22Rv1 (cell line): ENCODE data around the gene CRADD.
"Not testable (repeated sequence)": the region's sequence is repeated elsewhere in the genome, so short reads cannot be mapped to it uniquely, and the experiment has no call there.

Source experiments
- H3K27ac ChIP-seq: fragments of 450-650 bp; 2 replicates; pipeline ENCODE4 v1.5.1; 2017
- ZFX ChIP-seq: fragments of 450-650 bp; IDR thresholded peaks from 2 replicates; pipeline ENCODE4 v1.6.1; 2017; ENCODE audit warnings: antibody characterized with exemption, borderline replicate concordance
- TF ChIP-seq, protein P1 (sequence below): fragments of 450-650 bp; IDR thresholded peaks from 2 replicates; pipeline ENCODE4 v1.5.1; 2017; ENCODE audit warnings: mild to moderate bottlenecking

The CRADD gene

DNA sequence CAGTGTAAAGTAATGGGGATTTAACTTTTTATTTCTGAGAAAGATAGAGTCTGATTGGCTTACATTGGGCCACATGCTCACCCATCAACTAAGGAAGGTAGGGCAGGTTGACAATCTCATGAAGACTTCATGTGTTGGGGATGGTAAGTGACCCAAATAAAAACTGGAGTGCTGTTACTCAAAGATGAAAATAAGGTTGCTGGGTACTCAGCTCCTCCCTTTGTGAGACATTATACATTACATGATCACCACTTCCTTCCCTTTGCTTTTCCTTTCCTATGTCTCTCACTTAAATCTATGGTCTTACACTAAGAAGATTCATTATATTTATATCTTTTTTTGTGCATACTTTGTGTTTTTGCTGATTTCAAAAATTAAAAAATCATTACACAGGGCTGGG, 247.2 kb downstream of the CRADD start:
- no peak for TF ChIP-seq ZFX
- TF ChIP-seq, protein P1, sequence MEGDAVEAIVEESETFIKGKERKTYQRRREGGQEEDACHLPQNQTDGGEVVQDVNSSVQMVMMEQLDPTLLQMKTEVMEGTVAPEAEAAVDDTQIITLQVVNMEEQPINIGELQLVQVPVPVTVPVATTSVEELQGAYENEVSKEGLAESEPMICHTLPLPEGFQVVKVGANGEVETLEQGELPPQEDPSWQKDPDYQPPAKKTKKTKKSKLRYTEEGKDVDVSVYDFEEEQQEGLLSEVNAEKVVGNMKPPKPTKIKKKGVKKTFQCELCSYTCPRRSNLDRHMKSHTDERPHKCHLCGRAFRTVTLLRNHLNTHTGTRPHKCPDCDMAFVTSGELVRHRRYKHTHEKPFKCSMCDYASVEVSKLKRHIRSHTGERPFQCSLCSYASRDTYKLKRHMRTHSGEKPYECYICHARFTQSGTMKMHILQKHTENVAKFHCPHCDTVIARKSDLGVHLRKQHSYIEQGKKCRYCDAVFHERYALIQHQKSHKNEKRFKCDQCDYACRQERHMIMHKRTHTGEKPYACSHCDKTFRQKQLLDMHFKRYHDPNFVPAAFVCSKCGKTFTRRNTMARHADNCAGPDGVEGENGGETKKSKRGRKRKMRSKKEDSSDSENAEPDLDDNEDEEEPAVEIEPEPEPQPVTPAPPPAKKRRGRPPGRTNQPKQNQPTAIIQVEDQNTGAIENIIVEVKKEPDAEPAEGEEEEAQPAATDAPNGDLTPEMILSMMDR: no peak
- H3K27ac ChIP-seq: no peak overlapping the region

DNA sequence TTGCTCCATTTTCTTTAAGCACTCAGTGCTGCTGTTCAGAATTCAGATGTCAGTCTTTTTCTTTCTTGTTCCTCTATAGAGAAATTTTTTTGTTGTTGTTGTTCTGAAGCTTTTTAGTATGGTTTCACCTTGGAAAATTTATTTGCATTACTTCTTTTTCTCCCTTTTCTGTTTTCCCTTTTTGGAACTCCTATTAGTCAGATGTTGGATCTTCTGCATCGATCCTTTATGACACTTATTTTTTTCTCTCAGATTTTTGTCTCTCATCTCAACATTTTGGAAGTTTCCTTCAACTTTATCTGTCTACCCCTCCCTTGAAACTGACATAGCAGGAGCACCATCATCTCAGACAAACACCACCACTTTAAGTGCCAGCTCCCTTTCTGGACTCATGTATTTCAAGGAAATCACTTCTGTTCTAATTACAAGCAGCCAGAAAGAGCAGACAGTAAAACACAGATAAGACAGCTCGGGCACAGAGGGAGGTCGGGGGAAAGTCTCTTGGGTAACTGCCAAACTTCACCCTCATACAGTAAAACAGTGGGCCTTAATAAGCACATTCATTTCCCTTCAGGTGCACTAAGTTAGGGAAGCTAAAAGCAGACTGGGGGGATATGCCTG, 248.5 kb downstream of the CRADD start:
- TF ChIP-seq, protein P1: no peak
- no peak for TF ChIP-seq ZFX
- H3K27ac ChIP-seq: no peak overlapping the region

DNA sequence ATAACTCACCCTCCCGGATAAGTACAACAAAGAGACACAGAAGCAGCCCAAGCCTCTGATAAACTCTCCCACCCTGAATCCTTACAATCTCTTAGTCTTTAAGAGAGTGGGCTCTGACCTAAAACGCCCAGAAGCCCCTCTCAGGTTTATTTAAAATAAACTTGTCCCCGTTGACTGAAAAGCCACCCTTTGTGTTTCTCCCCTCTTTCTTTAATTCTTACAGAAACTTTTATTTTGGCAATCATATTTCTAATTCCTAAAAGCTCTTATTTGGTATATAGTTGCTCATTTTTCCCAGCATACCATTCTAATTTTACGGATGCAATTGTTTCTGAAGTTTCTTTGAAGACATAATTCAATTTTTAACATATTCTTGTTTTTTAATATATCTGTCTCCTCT, 249.1 kb downstream of the CRADD start:
- H3K27ac ChIP-seq: no peak overlapping the region
- TF ChIP-seq ZFX: no peak
- TF ChIP-seq, protein P1: no peak

DNA sequence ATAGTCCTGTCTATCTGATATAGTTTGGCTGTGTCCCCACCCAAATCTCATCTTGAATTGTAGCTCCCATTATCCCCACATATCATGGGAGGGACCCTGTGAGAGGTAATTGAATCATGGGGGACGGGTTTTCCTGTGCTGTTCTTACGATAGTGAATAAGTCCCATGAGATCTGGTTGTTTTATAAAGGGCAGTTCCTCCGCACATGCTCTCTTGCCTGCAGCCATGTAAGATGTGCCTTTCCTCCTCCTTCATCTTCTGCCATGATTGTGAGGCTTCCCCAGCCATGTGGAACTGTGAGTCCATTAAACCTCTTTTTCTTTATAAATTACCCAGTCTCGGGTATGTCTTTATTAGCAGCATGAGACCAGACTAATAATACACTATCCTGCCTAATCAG, 251.9 kb downstream of the CRADD start:
- not testable (repeated sequence) for H3K27ac ChIP-seq

DNA sequence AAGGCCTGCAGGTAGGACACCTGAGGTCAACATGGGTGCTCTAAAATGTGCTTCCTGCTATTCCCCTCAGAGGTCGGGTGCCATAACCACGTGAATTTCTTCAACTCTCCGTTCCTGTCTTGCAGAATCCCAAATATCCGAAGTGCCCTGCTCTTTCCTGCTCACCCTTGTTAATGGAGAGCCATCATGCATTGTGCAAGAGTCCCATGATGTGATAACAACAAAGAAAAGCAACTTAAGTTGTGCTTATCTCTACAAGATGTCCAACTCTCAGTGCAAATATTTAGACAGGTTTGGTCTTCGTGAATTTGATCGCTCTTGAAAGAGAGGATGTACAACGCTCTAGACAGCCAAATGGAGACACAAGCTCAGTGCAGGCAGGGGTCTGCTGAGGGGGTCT, 260.6 kb downstream of the CRADD start:
- TF ChIP-seq, protein P1: no peak
- no peak for TF ChIP-seq ZFX
- no peak overlapping the region for H3K27ac ChIP-seq

DNA sequence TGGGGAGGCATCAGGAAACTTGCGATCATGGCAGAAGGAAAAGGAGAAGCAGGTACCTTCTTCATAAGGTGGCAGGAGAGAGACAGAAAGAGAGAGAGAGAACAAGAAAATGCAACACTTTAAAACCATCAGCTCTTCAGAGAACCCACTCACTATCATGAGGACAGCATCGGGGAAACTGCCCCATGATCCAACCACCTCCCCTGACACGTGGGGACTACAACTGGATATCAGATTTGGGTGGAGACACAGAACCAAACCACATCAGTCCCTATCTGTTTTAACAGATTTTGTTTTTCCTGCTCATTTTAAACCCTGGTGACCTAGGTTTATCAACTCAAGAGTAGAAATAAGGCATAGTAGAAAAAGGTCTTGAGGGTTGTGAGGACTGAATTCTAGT, 261.1 kb downstream of the CRADD start:
- no peak for TF ChIP-seq ZFX
- TF ChIP-seq, protein P1: no peak
- H3K27ac ChIP-seq: no peak overlapping the region

DNA sequence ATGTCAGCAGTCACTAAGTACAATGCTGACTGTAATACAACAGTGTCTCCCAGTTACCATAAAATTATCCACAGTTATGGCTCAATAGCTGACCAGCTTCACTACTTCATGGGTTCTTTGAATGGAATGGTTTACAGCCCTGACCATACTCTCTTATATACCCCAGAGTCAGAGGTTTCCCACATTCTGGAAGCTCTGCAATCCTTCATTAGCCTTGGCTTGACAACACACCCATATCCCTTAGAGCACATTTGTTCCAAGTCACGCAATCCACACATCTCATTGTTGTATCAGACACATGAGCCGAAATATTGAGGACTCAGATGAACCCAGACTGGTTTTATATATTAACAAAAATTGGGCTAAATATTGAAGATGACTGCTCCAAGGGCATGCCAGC, 261.8 kb downstream of the CRADD start:
- no peak overlapping the region for H3K27ac ChIP-seq
- TF ChIP-seq ZFX: no peak
- TF ChIP-seq, protein P1: no peak
